ENCODE data around the gene MRPL55.

Gene MRPL55

DNA sequence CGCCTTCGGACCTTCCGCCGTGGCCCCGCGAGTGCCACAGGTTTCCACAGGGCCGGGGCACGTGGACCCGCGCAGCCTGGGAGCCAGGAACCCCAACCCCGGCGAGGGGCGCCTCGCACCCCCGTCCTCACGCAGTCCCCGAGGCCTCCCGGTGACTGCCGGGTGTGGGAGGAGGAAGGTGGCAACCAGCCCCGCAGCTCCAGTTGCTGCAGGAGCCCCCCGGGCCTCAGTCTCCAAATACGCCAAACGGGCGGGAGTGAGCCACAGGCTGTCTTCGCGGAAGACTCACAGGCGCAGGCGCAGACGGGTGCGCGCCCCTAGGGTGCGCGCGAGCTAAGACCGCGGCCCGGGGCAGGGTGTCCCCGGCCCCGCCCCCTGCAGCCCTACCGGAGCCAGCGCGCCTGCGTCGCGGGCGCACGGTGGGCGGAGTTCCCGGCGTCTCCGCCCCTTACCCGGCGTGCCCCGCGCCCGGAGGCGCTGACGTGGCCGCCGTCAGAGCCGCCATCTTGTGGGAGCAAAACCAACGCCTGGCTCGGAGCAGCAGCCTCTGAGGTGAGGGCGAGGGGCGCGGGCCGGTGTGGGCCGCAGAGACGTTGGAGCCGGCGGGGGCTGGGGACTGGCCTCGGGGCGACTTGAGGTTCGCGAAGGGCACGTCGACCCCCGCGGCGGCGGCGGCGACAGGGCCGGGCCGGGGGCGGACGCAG is 26.7 kb downstream of the MRPL55 start, which contains the start of gene ARF1:
Gene ARF1 (plus strand): TSS at position 495 of the 704 bp plus-strand sequence. CDS start 14,407 bp downstream, outside the sequence.
- peaks cover 6% of the 10 kb centered on the region for H3K27me3 ChIP-seq (ENCODE audit: insufficient read depth, low read length, poor library complexity, severe bottlenecking)
- H3K4me3 ChIP-seq (ENCODE audit: low read length, poor library complexity, severe bottlenecking), result peak within 1 kb of the TSS; percentile 81
- H4K20me1 ChIP-seq (ENCODE audit: insufficient read depth, low read length, poor library complexity, severe bottlenecking), result peaks cover 51% of the 10 kb centered on the region
- H3K36me3 ChIP-seq (ENCODE audit: insufficient read depth, low read length), result no peaks in the 10 kb centered on the region
- H3K79me2 ChIP-seq (ENCODE audit: insufficient read depth, low read length), result peaks cover 75% of the 10 kb centered on the region
- H3K4me2 ChIP-seq (ENCODE audit: low read depth, low read length, poor library complexity, severe bottlenecking), result peak within 1 kb of the TSS; percentile 88
- H3K9me3 ChIP-seq (ENCODE audit: insufficient read depth, low read depth, low read length), result no peaks in the 10 kb centered on the region
- peaks cover 43% of the 10 kb centered on the region for H3K4me1 ChIP-seq (ENCODE audit: insufficient read depth, low read length, poor library complexity, severe bottlenecking)
- H3F3A ChIP-seq (ENCODE audit: low read depth), result no peaks in the 10 kb centered on the region
- H2AFZ ChIP-seq (ENCODE audit: low read length), result peak within 1 kb of the TSS; percentile 93
- no peaks in the 10 kb centered on the region for H3K9me2 ChIP-seq (replicated peaks; ENCODE audit: low read depth, low read length)
- no peak for TF ChIP-seq EZH2phosphoT487 (IDR thresholded peaks at IDR 0.05; ENCODE audit: borderline replicate concordance)
- TF ChIP-seq, protein P1, sequence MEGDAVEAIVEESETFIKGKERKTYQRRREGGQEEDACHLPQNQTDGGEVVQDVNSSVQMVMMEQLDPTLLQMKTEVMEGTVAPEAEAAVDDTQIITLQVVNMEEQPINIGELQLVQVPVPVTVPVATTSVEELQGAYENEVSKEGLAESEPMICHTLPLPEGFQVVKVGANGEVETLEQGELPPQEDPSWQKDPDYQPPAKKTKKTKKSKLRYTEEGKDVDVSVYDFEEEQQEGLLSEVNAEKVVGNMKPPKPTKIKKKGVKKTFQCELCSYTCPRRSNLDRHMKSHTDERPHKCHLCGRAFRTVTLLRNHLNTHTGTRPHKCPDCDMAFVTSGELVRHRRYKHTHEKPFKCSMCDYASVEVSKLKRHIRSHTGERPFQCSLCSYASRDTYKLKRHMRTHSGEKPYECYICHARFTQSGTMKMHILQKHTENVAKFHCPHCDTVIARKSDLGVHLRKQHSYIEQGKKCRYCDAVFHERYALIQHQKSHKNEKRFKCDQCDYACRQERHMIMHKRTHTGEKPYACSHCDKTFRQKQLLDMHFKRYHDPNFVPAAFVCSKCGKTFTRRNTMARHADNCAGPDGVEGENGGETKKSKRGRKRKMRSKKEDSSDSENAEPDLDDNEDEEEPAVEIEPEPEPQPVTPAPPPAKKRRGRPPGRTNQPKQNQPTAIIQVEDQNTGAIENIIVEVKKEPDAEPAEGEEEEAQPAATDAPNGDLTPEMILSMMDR (conservative IDR thresholded peaks at IDR 0.05; ENCODE audit: low read length), result no peak
- peak within 1 kb of the TSS; percentile 96 for H3K9ac ChIP-seq (ENCODE audit: low read depth, low read length, poor library complexity, severe bottlenecking)

DNA sequence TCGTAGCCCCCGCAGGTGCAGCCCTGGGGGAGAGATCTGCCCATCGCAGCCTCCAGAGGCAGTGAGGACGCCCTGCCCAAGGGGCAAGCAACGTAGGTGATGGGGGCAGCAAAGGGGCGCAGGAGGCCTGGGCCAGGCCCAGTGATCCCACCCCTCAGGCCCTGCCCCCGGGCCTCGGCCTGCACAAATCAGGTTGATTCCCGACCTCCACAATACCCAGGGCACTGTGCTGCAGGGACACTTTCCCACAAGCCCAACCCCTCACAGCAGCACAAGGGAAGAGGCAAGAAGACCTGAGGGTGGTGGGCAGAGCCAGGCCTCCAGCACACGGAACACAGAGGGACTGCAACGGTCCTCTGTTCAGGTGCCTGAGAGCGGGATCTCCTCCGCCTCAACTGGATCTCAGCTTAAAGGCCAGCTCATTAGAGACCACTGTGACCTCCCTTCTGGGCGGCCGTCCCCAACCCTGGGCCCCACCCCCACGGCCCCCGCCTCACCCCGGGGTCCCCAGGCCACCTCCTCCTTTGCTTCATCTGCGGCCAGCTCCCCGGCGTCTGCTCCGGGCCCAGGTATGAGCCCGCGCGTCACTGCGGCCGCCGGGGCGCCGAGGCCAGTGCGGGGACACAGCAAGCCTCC is 27.4 kb downstream of the MRPL55 start:
- Histone ChIP-seq H3K9me3 (ENCODE audit: insufficient read depth, low read depth, low read length) (no peaks in the 10 kb centered on the region), H4K20me1 (ENCODE audit: insufficient read depth, low read length, poor library complexity, severe bottlenecking) (peaks cover 44% of the 10 kb centered on the region), H3K27me3 (ENCODE audit: insufficient read depth, low read length, poor library complexity, severe bottlenecking) (peaks cover 6% of the 10 kb centered on the region), H3K4me1 (ENCODE audit: insufficient read depth, low read length, poor library complexity, severe bottlenecking) (peaks cover 37% of the 10 kb centered on the region), H3K4me2 (ENCODE audit: low read depth, low read length, poor library complexity, severe bottlenecking) (peak overlapping the region; percentile 84), H2AFZ (ENCODE audit: low read length) (peak overlapping the region; percentile 93), H3K79me2 (ENCODE audit: insufficient read depth, low read length) (peaks cover 68% of the 10 kb centered on the region), H3K9ac (ENCODE audit: low read depth, low read length, poor library complexity, severe bottlenecking) (peak overlapping the region; percentile 93), H3K36me3 (ENCODE audit: insufficient read depth, low read length) (no peaks in the 10 kb centered on the region), H3F3A (ENCODE audit: low read depth) (no peaks in the 10 kb centered on the region), H3K4me3 (ENCODE audit: low read length, poor library complexity, severe bottlenecking) (peak overlapping the region; percentile 81), H3K9me2 (replicated peaks; ENCODE audit: low read depth, low read length) (no peaks in the 10 kb centered on the region)
- TF ChIP-seq EZH2phosphoT487 (IDR thresholded peaks at IDR 0.05; ENCODE audit: borderline replicate concordance), result no peak
- TF ChIP-seq, protein P1 (conservative IDR thresholded peaks at IDR 0.05; ENCODE audit: low read length), result no peak

DNA sequence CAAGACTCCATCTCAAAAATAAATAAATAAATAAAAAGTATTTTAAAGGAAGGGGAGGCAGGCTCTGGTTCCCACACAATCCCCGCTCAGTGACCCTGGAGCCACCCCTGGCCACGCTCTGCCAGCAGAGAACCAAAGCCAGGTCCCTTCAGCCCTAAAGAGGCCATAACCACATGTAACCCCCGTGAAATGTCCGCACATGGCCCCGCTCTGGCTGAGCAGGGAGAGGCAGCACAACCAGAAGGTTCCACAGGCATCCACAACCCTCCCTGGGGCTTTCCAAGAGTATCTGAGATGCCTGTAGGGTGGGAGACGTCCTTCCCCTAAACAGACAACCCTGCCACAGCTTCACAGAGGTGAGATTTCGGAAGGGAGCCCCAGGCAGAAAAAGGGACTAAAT is 28.0 kb downstream of the MRPL55 start:
- Histone ChIP-seq H3K4me3 (ENCODE audit: low read length, poor library complexity, severe bottlenecking) (peak overlapping the region; percentile 81), H4K20me1 (ENCODE audit: insufficient read depth, low read length, poor library complexity, severe bottlenecking) (peaks cover 39% of the 10 kb centered on the region), H3K27me3 (ENCODE audit: insufficient read depth, low read length, poor library complexity, severe bottlenecking) (peaks cover 6% of the 10 kb centered on the region), H3K36me3 (ENCODE audit: insufficient read depth, low read length) (no peaks in the 10 kb centered on the region), H3K79me2 (ENCODE audit: insufficient read depth, low read length) (peaks cover 62% of the 10 kb centered on the region), H3K9me3 (ENCODE audit: insufficient read depth, low read depth, low read length) (no peaks in the 10 kb centered on the region), H3K4me2 (ENCODE audit: low read depth, low read length, poor library complexity, severe bottlenecking) (peak overlapping the region; percentile 84), H3K9me2 (replicated peaks; ENCODE audit: low read depth, low read length) (no peaks in the 10 kb centered on the region), H3K4me1 (ENCODE audit: insufficient read depth, low read length, poor library complexity, severe bottlenecking) (peaks cover 33% of the 10 kb centered on the region), H3K9ac (ENCODE audit: low read depth, low read length, poor library complexity, severe bottlenecking) (peak overlapping the region; percentile 93), H2AFZ (ENCODE audit: low read length) (no peak overlapping the region), H3F3A (ENCODE audit: low read depth) (no peaks in the 10 kb centered on the region)
- TF ChIP-seq, protein P1 (conservative IDR thresholded peaks at IDR 0.05; ENCODE audit: low read length), result no peak
- TF ChIP-seq EZH2phosphoT487 (IDR thresholded peaks at IDR 0.05; ENCODE audit: borderline replicate concordance), result no peak
